GM12878 (cell line): ENCODE measurements around the gene FALEC. TPM values are rescaled to one million over a fixed set of nuclear protein-coding genes. Genes with fewer than 3 reads are reported as not detected.

Source experiments
- BACH1 ChIP-seq: fragments of 450-650 bp; IDR thresholded peaks from 2 replicates; pipeline ENCODE4 v1.6.1; 2017; ENCODE audit warnings: mild to moderate bottlenecking, borderline replicate concordance
- E2F4 ChIP-seq: IDR thresholded peaks from 2 replicates; pipeline ENCODE4 v1.6.1; 2012; ENCODE audit warnings: low read depth, low read length, improper control_type of control experiment
- E2F8 ChIP-seq: fragments of 450-650 bp; IDR thresholded peaks from 2 replicates; pipeline ENCODE4 v1.6.1; 2018; ENCODE audit warnings: mild to moderate bottlenecking, low read depth, moderate library complexity; ENCODE audit not compliant: partially characterized antibody
- ELK1 ChIP-seq: IDR thresholded peaks from 2 replicates; pipeline ENCODE4 v1.6.1; 2012; ENCODE audit warnings: low read depth, low read length, improper control_type of control experiment
- FOS ChIP-seq: IDR thresholded peaks from 3 replicates; pipeline ENCODE4 v1.6.1; 2011; ENCODE audit warnings: borderline replicate concordance; ENCODE audit not compliant: insufficient read length; ENCODE audit errors: extremely low read depth
- MLLT1 ChIP-seq: fragments of 450-650 bp; IDR thresholded peaks from 2 replicates; pipeline ENCODE4 v1.6.1; 2016; ENCODE audit warnings: mild to moderate bottlenecking
- MTA3 ChIP-seq: IDR thresholded peaks from 2 replicates; pipeline ENCODE4 v1.6.1; 2012; ENCODE audit warnings: low read length, inconsistent platforms, borderline replicate concordance
- MYC ChIP-seq: IDR thresholded peaks from 2 replicates; pipeline ENCODE4 v1.6.1; 2011; ENCODE audit warnings: mild to moderate bottlenecking, low read length, moderate library complexity, inconsistent platforms; ENCODE audit not compliant: insufficient read depth, insufficient replicate concordance, insufficient read length, severe bottlenecking
- NR2C1 ChIP-seq: fragments of 450-650 bp; IDR thresholded peaks from 2 replicates; pipeline ENCODE4 v1.6.1; 2017; ENCODE audit warnings: antibody characterized with exemption, mild to moderate bottlenecking, moderate library complexity
- RFX5 ChIP-seq: IDR thresholded peaks from 2 replicates; pipeline ENCODE4 v1.6.1; 2011; ENCODE audit warnings: low read depth, low read length, improper control_type of control experiment
- SKIL ChIP-seq: fragments of 450-650 bp; IDR thresholded peaks from 2 replicates; pipeline ENCODE4 v1.6.1; 2017; ENCODE audit warnings: mild to moderate bottlenecking, low read depth, inconsistent platforms; ENCODE audit not compliant: poor library complexity, severe bottlenecking
- STAT1 ChIP-seq: fragments of 450-650 bp; conservative IDR thresholded peaks from 2 replicates; pipeline ENCODE4 v1.6.1; 2014; ENCODE audit warnings: antibody characterized with exemption, mild to moderate bottlenecking
- TAF1 ChIP-seq: IDR thresholded peaks from 2 replicates; pipeline ENCODE4 v1.6.1; 2011; ENCODE audit warnings: mild to moderate bottlenecking, low read depth, low read length, borderline replicate concordance
- ZNF24 ChIP-seq: fragments of 450-650 bp; IDR thresholded peaks from 2 replicates; pipeline ENCODE4 v1.6.1; 2017; ENCODE audit warnings: antibody characterized with exemption, mild to moderate bottlenecking
- ZNF622 ChIP-seq: fragments of 450-650 bp; IDR thresholded peaks from 2 replicates; pipeline ENCODE4 v1.6.1; 2017; ENCODE audit warnings: mild to moderate bottlenecking, inconsistent platforms
- ZZZ3 ChIP-seq: IDR thresholded peaks from 2 replicates; pipeline ENCODE4 v1.6.1; 2011; ENCODE audit warnings: low read depth; ENCODE audit not compliant: control insufficient read depth, insufficient read length
- polyA plus RNA-seq, 11 experiments: library from polyadenylated mRNA; depleted of rRNA in 4 of 11; unstranded in 6 of 11; stranded (reverse) in 5 of 11; fragments of >200 nt; fragmentation: Nextera tagmentation in 4 of 11; fragmentation: Illumina TruSeq in 1 of 11; extraction: Ambion mirVana in 4 of 11; extraction: Trizol in 1 of 11; gene quantifications; 1 replicate in 1 of 11; 2 replicates in 10 of 11; pipeline versions ENCODE4 v1.2.1 to v1.2.3, GENCODE V29; 2011 to 2016; ENCODE audit warnings: inconsistent platforms in 2 of 11, missing spikeins in 2 of 11, low read depth in 1 of 11
- total RNA-seq, 4 experiments: library from RNA; depleted of rRNA in 3 of 4; stranded (reverse); fragments of >200 nt in 3 of 4; fragmentation: Illumina TruSeq in 1 of 4; extraction: Trizol in 1 of 4; gene quantifications; 2 replicates each; pipeline versions ENCODE4 v1.2.1 to v1.2.3, GENCODE V29; 2013 to 2021
- TF ChIP-seq, protein P1 (sequence below): fragments of 450-650 bp; conservative IDR thresholded peaks from 2 replicates; pipeline ENCODE4 v1.6.1; 2017; ENCODE audit warnings: mild to moderate bottlenecking, moderate library complexity

Gene FALEC
- total and polyA plus RNA-seq, 10 of the 15 experiments (the other 5 are each of a cell fraction or from before 2014, with no cell fraction given) = 0.21 to 0.71 (median 0.32) TPM; not detected in 3

DNA sequence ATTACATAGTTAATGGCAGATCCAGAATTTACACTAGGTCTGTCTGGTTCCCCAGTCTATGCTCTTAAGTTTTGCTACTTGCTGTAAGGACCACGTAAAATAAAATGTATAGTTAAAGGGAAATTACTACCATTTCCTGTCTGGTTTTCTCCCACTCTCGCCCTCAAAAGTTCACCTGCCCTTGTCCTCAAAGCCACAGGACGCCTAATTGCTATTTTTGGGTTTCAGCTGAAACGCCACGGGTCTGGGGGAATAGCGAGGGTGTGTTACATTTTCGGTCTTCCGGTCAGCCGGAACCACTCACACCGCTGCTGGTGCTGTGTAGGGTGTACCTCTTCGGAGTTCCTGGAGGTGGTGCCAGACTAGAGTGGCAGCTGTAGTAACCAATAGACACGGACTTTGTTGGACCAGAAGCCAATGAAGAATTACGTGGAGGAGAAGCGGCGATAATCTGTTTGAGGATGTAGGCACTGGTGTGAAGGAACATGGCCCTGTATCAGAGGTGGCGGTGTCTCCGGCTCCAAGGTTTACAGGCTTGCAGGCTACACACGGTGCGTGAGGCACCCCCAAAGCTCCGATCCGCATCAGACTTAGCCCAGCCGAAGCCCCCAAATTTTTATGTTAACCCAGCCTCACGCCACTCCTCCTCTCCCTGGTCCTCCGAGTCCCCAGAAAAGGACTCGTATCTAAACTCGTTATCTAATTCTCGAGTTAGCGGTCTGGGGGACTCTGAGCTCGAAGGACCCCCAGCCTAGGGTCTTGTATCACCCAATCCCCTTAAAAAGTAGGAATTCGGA is 28.4 kb upstream of the FALEC start, which contains the start of gene TARS2 (continued):
- no peak for TF ChIP-seq ZZZ3
- no peak for TF ChIP-seq ZNF622
- no peak for TF ChIP-seq ZNF24
- TF ChIP-seq NR2C1 = peak; percentile 62; the same call in 1 of the 2 replicates
- TF ChIP-seq E2F8 = peak; percentile 92
- TF ChIP-seq RFX5 = no peak; the same call in 1 of the 2 replicates
- TF ChIP-seq FOS = peak; percentile 87
- TF ChIP-seq STAT1 = peak; percentile 72; the same call in 1 of the 2 replicates
- no peak for TF ChIP-seq MYC
- TF ChIP-seq E2F4 = no peak
- TF ChIP-seq, protein P1, sequence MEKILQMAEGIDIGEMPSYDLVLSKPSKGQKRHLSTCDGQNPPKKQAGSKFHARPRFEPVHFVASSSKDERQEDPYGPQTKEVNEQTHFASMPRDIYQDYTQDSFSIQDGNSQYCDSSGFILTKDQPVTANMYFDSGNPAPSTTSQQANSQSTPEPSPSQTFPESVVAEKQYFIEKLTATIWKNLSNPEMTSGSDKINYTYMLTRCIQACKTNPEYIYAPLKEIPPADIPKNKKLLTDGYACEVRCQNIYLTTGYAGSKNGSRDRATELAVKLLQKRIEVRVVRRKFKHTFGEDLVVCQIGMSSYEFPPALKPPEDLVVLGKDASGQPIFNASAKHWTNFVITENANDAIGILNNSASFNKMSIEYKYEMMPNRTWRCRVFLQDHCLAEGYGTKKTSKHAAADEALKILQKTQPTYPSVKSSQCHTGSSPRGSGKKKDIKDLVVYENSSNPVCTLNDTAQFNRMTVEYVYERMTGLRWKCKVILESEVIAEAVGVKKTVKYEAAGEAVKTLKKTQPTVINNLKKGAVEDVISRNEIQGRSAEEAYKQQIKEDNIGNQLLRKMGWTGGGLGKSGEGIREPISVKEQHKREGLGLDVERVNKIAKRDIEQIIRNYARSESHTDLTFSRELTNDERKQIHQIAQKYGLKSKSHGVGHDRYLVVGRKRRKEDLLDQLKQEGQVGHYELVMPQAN = no peak; the same call in none of the 2 replicates
- peak; percentile 49; the same call in 1 of the 2 replicates for TF ChIP-seq ELK1
- peak; percentile 86 for TF ChIP-seq SKIL
- TF ChIP-seq MLLT1 = peak; percentile 67; the same call in 1 of the 2 replicates
- TF ChIP-seq TAF1 = peak; percentile 87
- TF ChIP-seq MTA3 = peak; percentile 67; the same call in 1 of the 2 replicates
- no peak; the same call in none of the 2 replicates for TF ChIP-seq BACH1
